H1 (cell line): ENCODE data around the gene ETS1. TPM values are rescaled to one million over a fixed set of nuclear protein-coding genes. Genes with fewer than 3 reads are reported as not detected.

Experiments used
- BACH1 ChIP-seq: IDR thresholded peaks from 2 replicates; pipeline ENCODE4 v1.6.1; 2012; ENCODE audit warnings: low read length, improper control_type of control experiment
- HDAC6 ChIP-seq: IDR thresholded peaks from one replicate; pipeline ENCODE4 v1.7.1; 2012; ENCODE audit warnings: low read depth, mild to moderate bottlenecking, inconsistent platforms, low read length, moderate library complexity
- RBBP5 ChIP-seq: IDR thresholded peaks from 2 replicates; pipeline ENCODE4 v1.7.1; 2012; ENCODE audit warnings: low read depth, mild to moderate bottlenecking, inconsistent platforms, low read length, moderate library complexity, borderline replicate concordance
- SAP30 ChIP-seq: fragments of 300-600 bp; sonication (generic); IDR thresholded peaks from 2 replicates; pipeline ENCODE4 v1.7.1; 2012; ENCODE audit warnings: low read length, moderate library complexity, mild to moderate bottlenecking, inconsistent platforms; ENCODE audit not compliant: insufficient read depth, insufficient replicate concordance
- polyA plus RNA-seq, 7 experiments: library from polyadenylated mRNA; depleted of rRNA in 3 of 7; stranded (reverse) in 5 of 7; unstranded in 2 of 7; fragments of >200 nt in 5 of 7; fragments of 200-250 nt in 2 of 7; gene quantifications; 1 replicate in 5 of 7; 2 replicates in 1 of 7; 4 replicates in 1 of 7; pipeline versions ENCODE4 v1.2.1 to v1.2.3, GENCODE V29; 2011 to 2013; ENCODE audit warnings: missing spikeins in 2 of 7, mixed read lengths in 2 of 7
- total RNA-seq: library from RNA; stranded (reverse); fragmentation: NEBNext Ultra II Directional; extraction: Animal tissue kit (Norgen Biotek cat#: 25700); gene quantifications from 2 replicates; pipeline ENCODE4 v1.2.1, GENCODE V29; 2021
- TF ChIP-seq, protein P1 (sequence below): fragments of 300-600 bp; sonication (generic); IDR thresholded peaks from 2 replicates; pipeline ENCODE4 v1.7.1; 2012; ENCODE audit warnings: low read length, moderate library complexity, mild to moderate bottlenecking, inconsistent platforms; ENCODE audit not compliant: insufficient replicate concordance
- TF ChIP-seq, protein P2 (sequence below), 3 experiments: IDR thresholded peaks; 1 replicate in 2 of 3; 2 replicates in 1 of 3; pipeline versions ENCODE4 v1.5.1 to v1.6.1; 2011; ENCODE audit warnings: low read length in 3 of 3, mild to moderate bottlenecking in 3 of 3, inconsistent platforms in 2 of 3, low read depth in 1 of 3, moderate library complexity in 1 of 3; ENCODE audit not compliant: insufficient read depth in 1 of 3; ENCODE audit errors: control extremely low read depth in 1 of 3

Gene ETS1
- total and polyA plus RNA-seq, 2 of the 8 experiments (the other 6 are each of a cell fraction or from before 2014, with no cell fraction given): 10.0 to 35.3 TPM

DNA sequence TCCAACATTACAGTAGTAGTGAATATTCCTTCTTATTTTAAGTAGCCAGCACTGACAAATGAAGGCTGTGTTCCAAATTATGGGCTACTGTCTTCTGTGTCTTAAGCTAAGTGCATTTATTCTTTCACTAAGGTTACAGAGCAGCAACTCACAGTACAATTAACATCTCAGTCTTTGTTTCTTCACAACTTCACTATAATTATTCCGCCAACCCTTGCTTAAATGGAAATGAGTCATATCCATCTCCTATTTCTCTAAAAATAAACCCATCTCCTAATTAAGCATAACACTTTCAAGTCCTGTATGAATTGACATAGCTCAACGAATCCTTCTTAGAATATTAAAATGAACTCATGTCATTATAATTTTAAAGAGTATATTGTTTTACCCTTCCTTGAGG lies 6.7 kb downstream of the ETS1 start (continued):
- TF ChIP-seq, protein P1, sequence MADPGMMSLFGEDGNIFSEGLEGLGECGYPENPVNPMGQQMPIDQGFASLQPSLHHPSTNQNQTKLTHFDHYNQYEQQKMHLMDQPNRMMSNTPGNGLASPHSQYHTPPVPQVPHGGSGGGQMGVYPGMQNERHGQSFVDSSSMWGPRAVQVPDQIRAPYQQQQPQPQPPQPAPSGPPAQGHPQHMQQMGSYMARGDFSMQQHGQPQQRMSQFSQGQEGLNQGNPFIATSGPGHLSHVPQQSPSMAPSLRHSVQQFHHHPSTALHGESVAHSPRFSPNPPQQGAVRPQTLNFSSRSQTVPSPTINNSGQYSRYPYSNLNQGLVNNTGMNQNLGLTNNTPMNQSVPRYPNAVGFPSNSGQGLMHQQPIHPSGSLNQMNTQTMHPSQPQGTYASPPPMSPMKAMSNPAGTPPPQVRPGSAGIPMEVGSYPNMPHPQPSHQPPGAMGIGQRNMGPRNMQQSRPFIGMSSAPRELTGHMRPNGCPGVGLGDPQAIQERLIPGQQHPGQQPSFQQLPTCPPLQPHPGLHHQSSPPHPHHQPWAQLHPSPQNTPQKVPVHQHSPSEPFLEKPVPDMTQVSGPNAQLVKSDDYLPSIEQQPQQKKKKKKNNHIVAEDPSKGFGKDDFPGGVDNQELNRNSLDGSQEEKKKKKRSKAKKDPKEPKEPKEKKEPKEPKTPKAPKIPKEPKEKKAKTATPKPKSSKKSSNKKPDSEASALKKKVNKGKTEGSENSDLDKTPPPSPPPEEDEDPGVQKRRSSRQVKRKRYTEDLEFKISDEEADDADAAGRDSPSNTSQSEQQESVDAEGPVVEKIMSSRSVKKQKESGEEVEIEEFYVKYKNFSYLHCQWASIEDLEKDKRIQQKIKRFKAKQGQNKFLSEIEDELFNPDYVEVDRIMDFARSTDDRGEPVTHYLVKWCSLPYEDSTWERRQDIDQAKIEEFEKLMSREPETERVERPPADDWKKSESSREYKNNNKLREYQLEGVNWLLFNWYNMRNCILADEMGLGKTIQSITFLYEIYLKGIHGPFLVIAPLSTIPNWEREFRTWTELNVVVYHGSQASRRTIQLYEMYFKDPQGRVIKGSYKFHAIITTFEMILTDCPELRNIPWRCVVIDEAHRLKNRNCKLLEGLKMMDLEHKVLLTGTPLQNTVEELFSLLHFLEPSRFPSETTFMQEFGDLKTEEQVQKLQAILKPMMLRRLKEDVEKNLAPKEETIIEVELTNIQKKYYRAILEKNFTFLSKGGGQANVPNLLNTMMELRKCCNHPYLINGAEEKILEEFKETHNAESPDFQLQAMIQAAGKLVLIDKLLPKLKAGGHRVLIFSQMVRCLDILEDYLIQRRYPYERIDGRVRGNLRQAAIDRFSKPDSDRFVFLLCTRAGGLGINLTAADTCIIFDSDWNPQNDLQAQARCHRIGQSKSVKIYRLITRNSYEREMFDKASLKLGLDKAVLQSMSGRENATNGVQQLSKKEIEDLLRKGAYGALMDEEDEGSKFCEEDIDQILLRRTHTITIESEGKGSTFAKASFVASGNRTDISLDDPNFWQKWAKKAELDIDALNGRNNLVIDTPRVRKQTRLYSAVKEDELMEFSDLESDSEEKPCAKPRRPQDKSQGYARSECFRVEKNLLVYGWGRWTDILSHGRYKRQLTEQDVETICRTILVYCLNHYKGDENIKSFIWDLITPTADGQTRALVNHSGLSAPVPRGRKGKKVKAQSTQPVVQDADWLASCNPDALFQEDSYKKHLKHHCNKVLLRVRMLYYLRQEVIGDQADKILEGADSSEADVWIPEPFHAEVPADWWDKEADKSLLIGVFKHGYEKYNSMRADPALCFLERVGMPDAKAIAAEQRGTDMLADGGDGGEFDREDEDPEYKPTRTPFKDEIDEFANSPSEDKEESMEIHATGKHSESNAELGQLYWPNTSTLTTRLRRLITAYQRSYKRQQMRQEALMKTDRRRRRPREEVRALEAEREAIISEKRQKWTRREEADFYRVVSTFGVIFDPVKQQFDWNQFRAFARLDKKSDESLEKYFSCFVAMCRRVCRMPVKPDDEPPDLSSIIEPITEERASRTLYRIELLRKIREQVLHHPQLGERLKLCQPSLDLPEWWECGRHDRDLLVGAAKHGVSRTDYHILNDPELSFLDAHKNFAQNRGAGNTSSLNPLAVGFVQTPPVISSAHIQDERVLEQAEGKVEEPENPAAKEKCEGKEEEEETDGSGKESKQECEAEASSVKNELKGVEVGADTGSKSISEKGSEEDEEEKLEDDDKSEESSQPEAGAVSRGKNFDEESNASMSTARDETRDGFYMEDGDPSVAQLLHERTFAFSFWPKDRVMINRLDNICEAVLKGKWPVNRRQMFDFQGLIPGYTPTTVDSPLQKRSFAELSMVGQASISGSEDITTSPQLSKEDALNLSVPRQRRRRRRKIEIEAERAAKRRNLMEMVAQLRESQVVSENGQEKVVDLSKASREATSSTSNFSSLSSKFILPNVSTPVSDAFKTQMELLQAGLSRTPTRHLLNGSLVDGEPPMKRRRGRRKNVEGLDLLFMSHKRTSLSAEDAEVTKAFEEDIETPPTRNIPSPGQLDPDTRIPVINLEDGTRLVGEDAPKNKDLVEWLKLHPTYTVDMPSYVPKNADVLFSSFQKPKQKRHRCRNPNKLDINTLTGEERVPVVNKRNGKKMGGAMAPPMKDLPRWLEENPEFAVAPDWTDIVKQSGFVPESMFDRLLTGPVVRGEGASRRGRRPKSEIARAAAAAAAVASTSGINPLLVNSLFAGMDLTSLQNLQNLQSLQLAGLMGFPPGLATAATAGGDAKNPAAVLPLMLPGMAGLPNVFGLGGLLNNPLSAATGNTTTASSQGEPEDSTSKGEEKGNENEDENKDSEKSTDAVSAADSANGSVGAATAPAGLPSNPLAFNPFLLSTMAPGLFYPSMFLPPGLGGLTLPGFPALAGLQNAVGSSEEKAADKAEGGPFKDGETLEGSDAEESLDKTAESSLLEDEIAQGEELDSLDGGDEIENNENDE: no peak
- TF ChIP-seq SAP30: no peak
- no peak for TF ChIP-seq BACH1
- TF ChIP-seq, protein P2, sequence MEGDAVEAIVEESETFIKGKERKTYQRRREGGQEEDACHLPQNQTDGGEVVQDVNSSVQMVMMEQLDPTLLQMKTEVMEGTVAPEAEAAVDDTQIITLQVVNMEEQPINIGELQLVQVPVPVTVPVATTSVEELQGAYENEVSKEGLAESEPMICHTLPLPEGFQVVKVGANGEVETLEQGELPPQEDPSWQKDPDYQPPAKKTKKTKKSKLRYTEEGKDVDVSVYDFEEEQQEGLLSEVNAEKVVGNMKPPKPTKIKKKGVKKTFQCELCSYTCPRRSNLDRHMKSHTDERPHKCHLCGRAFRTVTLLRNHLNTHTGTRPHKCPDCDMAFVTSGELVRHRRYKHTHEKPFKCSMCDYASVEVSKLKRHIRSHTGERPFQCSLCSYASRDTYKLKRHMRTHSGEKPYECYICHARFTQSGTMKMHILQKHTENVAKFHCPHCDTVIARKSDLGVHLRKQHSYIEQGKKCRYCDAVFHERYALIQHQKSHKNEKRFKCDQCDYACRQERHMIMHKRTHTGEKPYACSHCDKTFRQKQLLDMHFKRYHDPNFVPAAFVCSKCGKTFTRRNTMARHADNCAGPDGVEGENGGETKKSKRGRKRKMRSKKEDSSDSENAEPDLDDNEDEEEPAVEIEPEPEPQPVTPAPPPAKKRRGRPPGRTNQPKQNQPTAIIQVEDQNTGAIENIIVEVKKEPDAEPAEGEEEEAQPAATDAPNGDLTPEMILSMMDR (IDR thresholded peaks at IDR 0.05; ENCODE audit: control extremely low read depth in 1 of 3, insufficient read depth in 1 of 3, low read depth in 1 of 3, low read length in 3 of 3): no peak
- no peak for TF ChIP-seq HDAC6
- no peak for TF ChIP-seq RBBP5
